Measurements from ENCODE around the gene GNPAT. TPM values are rescaled to one million over a fixed set of nuclear protein-coding genes. Genes with fewer than 3 reads are reported as not detected.

GNPAT gene
- total and polyA plus RNA-seq, 4 donors, result 29.9 to 36.6 (median 34.8) TPM

GRCh38 chr1:231252336-231252735 lies 11.3 kb downstream of the GNPAT start:
- no peak for DNase-seq
- Histone ChIP-seq H3K36me3 (ENCODE audit: control insufficient read depth in 1 of 2, insufficient read depth in 2 of 2, low read length in 1 of 2) (peaks cover 3 to 5% of the 10 kb centered on the region in 2 donors), H3K27me3 (ENCODE audit: control insufficient read depth in 1 of 2, insufficient read depth in 2 of 2, low read length in 1 of 2) (no peaks in the 10 kb centered on the region), H3K4me1 (ENCODE audit: control insufficient read depth in 1 of 2, insufficient read depth in 2 of 2, low read length in 2 of 2) (peaks cover 0 to 2% of the 10 kb centered on the region in 2 donors), H3K9me3 (ENCODE audit: control insufficient read depth, low read length) (no peaks in the 10 kb centered on the region), H3K4me3 (ENCODE audit: low read length in 2 of 2) (no peak overlapping the region), H3K27ac (ENCODE audit: low read depth in 1 of 2, low read length in 2 of 2) (no peak overlapping the region)
- no peak for ATAC-seq (ENCODE audit: low FRiP score)
- 91 to 93% methylated on average over 3 of the region's 3 CpGs for WGBS, 2 donors
- intact Hi-C loops (cut with DNase I), result no loop called here

GRCh38 chr1:231260351-231260750 lies 19.3 kb downstream of the GNPAT start:
- H3K27ac ChIP-seq (ENCODE audit: low read depth in 1 of 2, low read length in 2 of 2), result no peak overlapping the region
- H3K4me3 ChIP-seq (ENCODE audit: low read length in 2 of 2), result no peak overlapping the region
- ATAC-seq (ENCODE audit: low FRiP score) (no peak), DNase-seq (no peak)
- peaks cover 2 to 3% of the 10 kb centered on the region in 2 donors for H3K36me3 ChIP-seq (ENCODE audit: control insufficient read depth in 1 of 2, insufficient read depth in 2 of 2, low read length in 1 of 2)
- H3K4me1 ChIP-seq (ENCODE audit: control insufficient read depth in 1 of 2, insufficient read depth in 2 of 2, low read length in 2 of 2), result no peaks in the 10 kb centered on the region
- H3K9me3 ChIP-seq (ENCODE audit: control insufficient read depth, low read length), result no peaks in the 10 kb centered on the region
- intact Hi-C loops (cut with DNase I), result no loop called here
- H3K27me3 ChIP-seq (ENCODE audit: control insufficient read depth in 1 of 2, insufficient read depth in 2 of 2, low read length in 1 of 2), result no peaks in the 10 kb centered on the region
- 89 to 91% methylated on average over 4 of the region's 4 CpGs for WGBS, 2 donors

- Histone ChIP-seq H3K4me3 (ENCODE audit: low read length in 2 of 2) (no peak overlapping the region), H3K4me1 (ENCODE audit: control insufficient read depth in 1 of 2, insufficient read depth in 2 of 2, low read length in 2 of 2) (no peaks in the 10 kb centered on the region), H3K27ac (ENCODE audit: low read depth in 1 of 2, low read length in 2 of 2) (no peak overlapping the region), H3K27me3 (ENCODE audit: control insufficient read depth in 1 of 2, insufficient read depth in 2 of 2, low read length in 1 of 2) (no peaks in the 10 kb centered on the region), H3K9me3 (ENCODE audit: control insufficient read depth, low read length) (no peaks in the 10 kb centered on the region), H3K36me3 (ENCODE audit: control insufficient read depth in 1 of 2, insufficient read depth in 2 of 2, low read length in 1 of 2) (peaks cover 2 to 9% of the 10 kb centered on the region in 2 donors)
- DNase-seq (no peak), ATAC-seq (ENCODE audit: low FRiP score) (no peak)
- 96 to 99% methylated on average over 1 of the region's 1 CpG for WGBS, 2 donors
- intact Hi-C loops (cut with DNase I), result no loop called here
These were observed 23.6 kb downstream of the GNPAT start for GRCh38 chr1:231264642-231265041.

- H3K36me3 ChIP-seq (ENCODE audit: control insufficient read depth in 1 of 2, insufficient read depth in 2 of 2, low read length in 1 of 2), result peaks cover 2 to 9% of the 10 kb centered on the region in 2 donors
- H3K27me3 ChIP-seq (ENCODE audit: control insufficient read depth in 1 of 2, insufficient read depth in 2 of 2, low read length in 1 of 2), result no peaks in the 10 kb centered on the region
- DNase-seq (no peak), ATAC-seq (ENCODE audit: low FRiP score) (no peak)
- no peaks in the 10 kb centered on the region for H3K4me1 ChIP-seq (ENCODE audit: control insufficient read depth in 1 of 2, insufficient read depth in 2 of 2, low read length in 2 of 2)
- no peak overlapping the region for H3K27ac ChIP-seq (ENCODE audit: low read depth in 1 of 2, low read length in 2 of 2)
- intact Hi-C loops (cut with DNase I), result no loop called here
- H3K9me3 ChIP-seq (ENCODE audit: control insufficient read depth, low read length), result no peaks in the 10 kb centered on the region
- no peak overlapping the region for H3K4me3 ChIP-seq (ENCODE audit: low read length in 2 of 2)
- 80 to 86% methylated on average over 3 of the region's 3 CpGs for WGBS, 2 donors
These were observed 24.4 kb downstream of the GNPAT start for GRCh38 chr1:231265379-231265778.

GRCh38 chr1:231266811-231267322 lies 25.9 kb downstream of the GNPAT start:
- 74 to 76% methylated on average over 1 of the region's 1 CpG for WGBS, 2 donors
- intact Hi-C loops (cut with DNase I), result no loop called here
- no peak for ATAC-seq (ENCODE audit: low FRiP score)

GRCh38 chr1:231272173-231272572 lies 31.2 kb downstream of the GNPAT start:
- no peaks in the 10 kb centered on the region for H3K27me3 ChIP-seq (ENCODE audit: control insufficient read depth in 1 of 2, insufficient read depth in 2 of 2, low read length in 1 of 2)
- no peak overlapping the region for H3K4me3 ChIP-seq (ENCODE audit: low read length in 2 of 2)
- intact Hi-C loops (cut with DNase I), result no loop called here
- peaks cover 8 to 20% of the 10 kb centered on the region in 2 donors for H3K36me3 ChIP-seq (ENCODE audit: control insufficient read depth in 1 of 2, insufficient read depth in 2 of 2, low read length in 1 of 2)
- ATAC-seq (ENCODE audit: low FRiP score), result no peak
- no peaks in the 10 kb centered on the region for H3K4me1 ChIP-seq (ENCODE audit: control insufficient read depth in 1 of 2, insufficient read depth in 2 of 2, low read length in 2 of 2)
- WGBS, 2 donors, result 90 to 93% methylated on average over 3 of the region's 3 CpGs
- H3K27ac ChIP-seq (ENCODE audit: low read depth in 1 of 2, low read length in 2 of 2), result no peak overlapping the region
- DNase-seq, result no peak
- no peaks in the 10 kb centered on the region for H3K9me3 ChIP-seq (ENCODE audit: control insufficient read depth, low read length)

More at GRCh38 chr1:231266811-231267322, 25.9 kb downstream of the GNPAT start:
- H3K4me3 ChIP-seq (ENCODE audit: low read length in 2 of 2), result no peak overlapping the region
- H3K27ac ChIP-seq (ENCODE audit: low read depth in 1 of 2, low read length in 2 of 2), result no peak overlapping the region
- DNase-seq, result no peak
- no peaks in the 10 kb centered on the region for H3K27me3 ChIP-seq (ENCODE audit: control insufficient read depth in 1 of 2, insufficient read depth in 2 of 2, low read length in 1 of 2)
- H3K9me3 ChIP-seq (ENCODE audit: control insufficient read depth, low read length), result no peaks in the 10 kb centered on the region
- H3K4me1 ChIP-seq (ENCODE audit: control insufficient read depth in 1 of 2, insufficient read depth in 2 of 2, low read length in 2 of 2), result no peaks in the 10 kb centered on the region
- H3K36me3 ChIP-seq (ENCODE audit: control insufficient read depth in 1 of 2, insufficient read depth in 2 of 2, low read length in 1 of 2), result peaks cover 0 to 13% of the 10 kb centered on the region in 2 donors

GRCh38 chr1:231272880-231273279 lies 31.9 kb downstream of the GNPAT start:
- ATAC-seq (ENCODE audit: low FRiP score) (no peak), DNase-seq (no peak)
- intact Hi-C loops (cut with DNase I), result no loop called here
- 91% methylated on average over 2 of the region's 2 CpGs for WGBS, 2 donors
- H3K27me3 ChIP-seq (ENCODE audit: control insufficient read depth in 1 of 2, insufficient read depth in 2 of 2, low read length in 1 of 2), result no peaks in the 10 kb centered on the region
- no peak overlapping the region for H3K4me3 ChIP-seq (ENCODE audit: low read length in 2 of 2)
- peaks cover 8 to 16% of the 10 kb centered on the region in 2 donors for H3K36me3 ChIP-seq (ENCODE audit: control insufficient read depth in 1 of 2, insufficient read depth in 2 of 2, low read length in 1 of 2)
- no peak overlapping the region for H3K27ac ChIP-seq (ENCODE audit: low read depth in 1 of 2, low read length in 2 of 2)
- no peaks in the 10 kb centered on the region for H3K4me1 ChIP-seq (ENCODE audit: control insufficient read depth in 1 of 2, insufficient read depth in 2 of 2, low read length in 2 of 2)
- no peaks in the 10 kb centered on the region for H3K9me3 ChIP-seq (ENCODE audit: control insufficient read depth, low read length)

- intact Hi-C loops (cut with DNase I), result no loop called here
- no peaks in the 10 kb centered on the region for H3K4me1 ChIP-seq (ENCODE audit: control insufficient read depth in 1 of 2, insufficient read depth in 2 of 2, low read length in 2 of 2)
- no peak overlapping the region for H3K4me3 ChIP-seq (ENCODE audit: low read length in 2 of 2)
- 61 to 62% methylated on average over 8 of the region's 8 CpGs for WGBS, 2 donors
- no peak for ATAC-seq (ENCODE audit: low FRiP score)
- H3K27ac ChIP-seq (ENCODE audit: low read depth in 1 of 2, low read length in 2 of 2), result no peak overlapping the region
- H3K36me3 ChIP-seq (ENCODE audit: control insufficient read depth in 1 of 2, insufficient read depth in 2 of 2, low read length in 1 of 2), result peaks cover 8 to 17% of the 10 kb centered on the region in 2 donors
- no peaks in the 10 kb centered on the region for H3K27me3 ChIP-seq (ENCODE audit: control insufficient read depth in 1 of 2, insufficient read depth in 2 of 2, low read length in 1 of 2)
- no peaks in the 10 kb centered on the region for H3K9me3 ChIP-seq (ENCODE audit: control insufficient read depth, low read length)
- no peak for DNase-seq
These were observed 33.3 kb downstream of the GNPAT start for GRCh38 chr1:231274119-231274825.
